Calu3 (cell line): ENCODE data around the gene PHC3. TPM values are rescaled to one million over a fixed set of nuclear protein-coding genes. Genes with fewer than 3 reads are reported as not detected.

Source experiments
- BruUV-seq: library from RNA; stranded (reverse); fragments of 400-500 nt; replicated peaks from 2 replicates; lab custom pipeline; 2021; lab: Mats Ljungman, UMichigan
- CTCF ChIA-PET: fragments of 300-600 bp; sonication (Branson Sonifier 250); formaldehyde crosslinking; loops from one replicate; lab custom pipeline; 2022; ENCODE audit warnings: antibody characterized with exemption; lab: Charles Lee
- DNase-seq: peaks from one replicate; pipeline ENCODE4 v3.0.0; 2022
- H3K27ac Mint-ChIP-seq: one replicate; pipeline ENCODE4 v1.8.0; 2022; ENCODE audit warnings: mixed read lengths; ENCODE audit not compliant: unreplicated experiment
- H3K27me3 Mint-ChIP-seq: one replicate; pipeline ENCODE4 v1.8.0; 2022; ENCODE audit warnings: mixed read lengths; ENCODE audit not compliant: unreplicated experiment
- H3K36me3 Mint-ChIP-seq: one replicate; pipeline ENCODE4 v1.8.0; 2022; ENCODE audit warnings: mild to moderate bottlenecking, moderate library complexity, mixed read lengths; ENCODE audit not compliant: insufficient read depth, unreplicated experiment
- H3K4me1 Mint-ChIP-seq: one replicate; pipeline ENCODE4 v1.8.0; 2022; ENCODE audit warnings: mild to moderate bottlenecking, low read depth, mixed read lengths; ENCODE audit not compliant: unreplicated experiment
- H3K4me3 Mint-ChIP-seq: one replicate; pipeline ENCODE4 v1.8.0; 2022; ENCODE audit warnings: mild to moderate bottlenecking, low read depth, moderate library complexity, mixed read lengths; ENCODE audit not compliant: unreplicated experiment
- H3K9me3 Mint-ChIP-seq: one replicate; pipeline ENCODE4 v1.8.0; 2022; ENCODE audit warnings: low read depth, mixed read lengths; ENCODE audit not compliant: unreplicated experiment
- CTCF ChIP-seq: fragments of 200-600 bp; IDR thresholded peaks from one replicate; pipeline ENCODE4 v1.8.0; 2022; ENCODE audit warnings: antibody characterized with exemption; ENCODE audit not compliant: unreplicated experiment
- intact Hi-C: fragments of 100-400 bp; cut with micrococcal nuclease; formaldehyde crosslinking; loops from one replicate; pipeline ENCODE4 v1.10.0; 2022; ENCODE audit not compliant: unreplicated experiment
- total RNA-seq: library from RNA; stranded (reverse); gene quantifications from 2 replicates; pipeline ENCODE4 v1.2.3, GENCODE V29; 2022

The PHC3 gene
- total RNA-seq, 1 experiment from 2014 or later, result 113 TPM

DNA sequence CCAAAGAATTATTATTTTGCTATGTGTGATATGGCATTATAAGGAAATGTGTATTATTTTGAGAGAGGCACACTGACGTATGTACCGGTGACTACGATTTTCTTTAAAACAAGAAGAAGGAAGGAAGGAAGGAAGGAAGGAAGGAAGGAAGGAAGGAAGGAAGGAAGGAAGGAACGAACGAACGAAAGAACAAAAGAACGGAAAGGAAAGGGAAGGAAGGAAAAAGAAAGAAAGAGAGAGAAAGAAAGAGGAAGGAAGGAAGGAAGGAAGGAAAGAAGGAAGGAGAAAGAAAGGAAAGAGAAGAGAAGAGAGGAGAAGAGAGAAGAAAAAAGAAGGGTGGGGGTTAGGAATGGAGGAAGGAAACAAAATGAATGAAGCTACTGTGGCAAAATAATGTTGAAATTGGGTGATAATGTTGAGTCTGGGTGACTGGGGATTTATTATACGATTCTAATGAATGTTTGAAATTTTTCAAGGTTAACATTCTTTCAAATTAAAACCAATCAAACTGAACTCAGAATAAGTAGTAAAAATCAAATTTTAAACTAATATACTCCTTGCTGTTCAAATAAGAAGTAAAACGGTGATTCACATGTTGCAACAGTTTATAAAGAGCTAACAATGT is 70.3 kb downstream of the PHC3 start:
- no peak overlapping the region for H3K4me3 Mint-ChIP-seq
- H3K9me3 Mint-ChIP-seq, result no peaks in the 10 kb centered on the region
- H3K4me1 Mint-ChIP-seq, result peaks cover 8% of the 10 kb centered on the region
- CTCF ChIA-PET, result no interaction called here
- no peak for TF ChIP-seq CTCF
- H3K36me3 Mint-ChIP-seq, result peaks cover 15% of the 10 kb centered on the region
- no peak for DNase-seq
- intact Hi-C loops, result no loop called here
- no peaks in the 10 kb centered on the region for H3K27me3 Mint-ChIP-seq
- no peak overlapping the region for H3K27ac Mint-ChIP-seq
- no TSS peak for BruUV-seq

DNA sequence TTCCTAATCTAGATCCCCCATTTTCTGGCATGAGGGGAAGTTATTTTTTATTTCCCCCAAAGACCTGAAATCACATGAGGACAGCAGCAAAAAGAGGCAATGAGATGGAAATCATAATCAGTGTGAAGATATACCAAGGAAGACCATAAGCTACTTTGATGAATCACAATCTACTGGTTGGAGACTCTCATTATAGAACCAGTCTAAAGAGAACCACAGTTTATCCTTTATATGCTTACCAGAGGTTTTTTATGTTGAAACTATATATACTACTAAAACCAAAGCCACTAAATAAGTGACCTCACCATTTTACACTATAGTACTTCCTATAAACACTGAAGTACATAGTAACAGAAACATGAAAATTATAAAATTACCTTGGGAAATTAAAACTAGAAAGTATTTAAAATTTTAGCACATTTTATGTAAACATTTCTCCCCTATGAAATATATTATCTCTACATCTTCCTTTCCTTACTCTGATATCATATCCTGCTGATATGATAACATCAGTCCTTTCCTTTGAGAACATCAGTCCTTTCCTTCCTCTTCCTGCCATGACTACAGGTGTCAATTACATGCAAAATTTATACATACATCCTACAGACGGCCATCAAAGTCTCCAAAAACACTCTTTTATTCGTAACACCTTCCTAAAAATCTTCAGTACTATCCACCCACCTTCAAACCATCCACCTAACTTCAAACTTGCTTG is 71.8 kb downstream of the PHC3 start:
- Mint-ChIP-seq H3K9me3 (no peaks in the 10 kb centered on the region), H3K27me3 (no peaks in the 10 kb centered on the region), H3K4me1 (peaks cover 8% of the 10 kb centered on the region), H3K4me3 (no peak overlapping the region), H3K27ac (no peak overlapping the region), H3K36me3 (peaks cover 10% of the 10 kb centered on the region)
- DNase-seq, result no peak
- no TSS peak for BruUV-seq
- TF ChIP-seq CTCF, result no peak
- intact Hi-C loops, result no loop called here
- CTCF ChIA-PET, result interaction anchor here (1.3 kb wide), 1 partner anchor 10 kb away, joined by 3 read pairs; no protein-coding TSS in a partner anchor

DNA sequence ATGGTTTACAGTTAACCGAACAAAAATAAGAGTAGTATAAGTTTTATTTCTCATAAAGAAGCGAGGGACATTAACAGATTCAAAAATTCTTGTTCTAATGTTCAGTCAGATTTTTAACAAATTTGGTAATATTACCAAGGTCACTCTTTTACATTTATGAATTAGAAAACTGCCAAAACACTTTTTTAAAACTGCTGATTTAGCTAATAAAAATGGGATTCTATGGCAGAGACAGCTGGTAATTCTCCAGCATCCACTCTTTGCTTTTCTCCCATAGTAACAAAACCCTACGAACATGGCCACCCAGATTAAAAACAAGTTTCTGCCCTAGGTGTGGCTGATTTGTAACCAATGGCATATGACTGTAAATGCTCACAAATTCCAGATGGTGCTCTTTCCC is 72.6 kb downstream of the PHC3 start:
- intact Hi-C loops, result no loop called here
- Mint-ChIP-seq H3K27ac (no peak overlapping the region), H3K4me1 (peaks cover 8% of the 10 kb centered on the region), H3K36me3 (peaks cover 7% of the 10 kb centered on the region), H3K27me3 (no peaks in the 10 kb centered on the region), H3K4me3 (no peak overlapping the region), H3K9me3 (no peaks in the 10 kb centered on the region)
- TF ChIP-seq CTCF, result no peak
- no TSS peak for BruUV-seq
- no peak for DNase-seq
- CTCF ChIA-PET, result interaction anchor here (1.3 kb wide), 1 partner anchor 10 kb away, joined by 3 read pairs; no protein-coding TSS in a partner anchor

DNA sequence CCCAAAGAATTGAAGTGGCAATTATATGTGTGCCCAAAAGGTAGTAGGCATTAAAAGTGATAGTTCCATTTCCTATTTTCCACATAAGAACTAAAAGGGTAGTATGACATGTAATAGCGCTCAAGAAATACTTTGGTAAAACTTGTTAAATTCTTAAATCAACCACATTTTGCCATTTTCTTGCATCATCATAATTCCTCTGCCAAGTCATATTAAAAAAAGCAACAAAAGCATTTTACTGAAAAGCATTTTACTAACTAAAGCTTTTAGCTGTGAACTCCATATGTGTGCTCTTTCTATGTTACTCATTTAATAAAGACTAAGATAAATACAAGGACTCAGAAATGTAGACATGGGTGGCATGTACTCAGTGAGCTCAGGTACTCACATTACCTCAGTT is 73.6 kb downstream of the PHC3 start:
- Mint-ChIP-seq H3K4me3 (no peak overlapping the region), H3K4me1 (peaks cover 8% of the 10 kb centered on the region), H3K27ac (no peak overlapping the region), H3K27me3 (no peaks in the 10 kb centered on the region), H3K36me3 (peaks cover 6% of the 10 kb centered on the region), H3K9me3 (no peaks in the 10 kb centered on the region)
- no peak for DNase-seq
- intact Hi-C loops, result no loop called here
- BruUV-seq, result no TSS peak
- CTCF ChIA-PET, result no interaction called here
- TF ChIP-seq CTCF, result no peak
